Measurements from ENCODE around the gene COX7A2L. TPM values are rescaled to one million over a fixed set of nuclear protein-coding genes. Genes with fewer than 3 reads are reported as not detected.

COX7A2L gene
- total and polyA plus RNA-seq, 2 of the 8 experiments (the other 6 are each of a cell fraction or from before 2014, with no cell fraction given) = 85.6 to 114 TPM

DNA sequence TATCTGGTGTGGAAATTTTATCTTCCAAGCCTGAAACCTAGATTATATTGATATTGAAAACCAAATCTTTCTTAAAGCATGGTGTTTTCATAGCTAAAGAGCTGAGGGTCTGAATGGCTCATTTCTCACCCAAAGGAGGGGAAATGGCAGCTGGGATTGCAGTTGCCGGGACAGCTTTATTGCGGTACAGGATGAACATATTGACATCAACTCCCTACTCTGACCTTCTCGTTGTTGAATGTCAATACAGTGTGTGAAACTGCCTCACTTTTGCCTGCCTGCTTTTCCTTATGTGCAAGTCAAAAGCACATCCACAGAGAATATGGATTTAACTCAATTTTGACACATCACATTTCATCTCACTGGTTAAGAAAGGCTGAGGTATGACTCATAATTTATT, 3.6 kb upstream of the COX7A2L start:
- ChIA-PET CTCF (ENCODE audit: partially characterized antibody) (interaction anchor here (1.7 kb wide), 1 partner anchor 8 kb away, joined by 7 read pairs; no protein-coding TSS in a partner anchor), POLR2A (ENCODE audit: partially characterized antibody) (no interaction called here)
- H2BK5ac ChIP-seq (ENCODE audit: low read depth, low read length) = no peak overlapping the region
- H3K27ac ChIP-seq (ENCODE audit: low read depth, low read length) = no peak overlapping the region
- H4K91ac ChIP-seq (replicated peaks; ENCODE audit: insufficient read length, low read length) = no peak overlapping the region
- peaks cover 0 to 5% of the 10 kb centered on the region in 2 experiments for H4K20me1 ChIP-seq (replicated peaks in 1 of 2; ENCODE audit: control insufficient read depth in 1 of 2, insufficient read depth in 2 of 2, low read length in 2 of 2)
- H2BK20ac ChIP-seq (ENCODE audit: low read length) = no peak overlapping the region
- no peak overlapping the region for H2BK120ac ChIP-seq (replicated peaks; ENCODE audit: low read depth, low read length)
- H3K4me3 ChIP-seq (ENCODE audit: extremely low read depth in 1 of 4, insufficient read depth in 2 of 4, low read depth in 3 of 4, low read length in 4 of 4) = no peak overlapping the region
- WGBS, 2 experiments (ENCODE audit: extremely low coverage in 1 of 2, insufficient coverage in 1 of 2, insufficient read length in 1 of 2, insufficient replicate concordance in 2 of 2, low coverage in 1 of 2, low lambda C conversion rate in 2 of 2, missing lambda C conversion rate in 1 of 2) = 91% methylated on average over 3 of the region's 3 CpGs; no CpG with 5 or more reads in 1 of the 2 experiments
- no peaks in the 10 kb centered on the region for H3K79me1 ChIP-seq (ENCODE audit: low read depth, low read length)
- H3K4me1 ChIP-seq (replicated peaks in 1 of 4; ENCODE audit: control insufficient read depth in 3 of 4, insufficient read depth in 4 of 4, low read length in 3 of 4) = peaks cover 0 to 6% (median 2%) of the 10 kb centered on the region in 4 experiments; a peak in 3 of 7 replicates
- H4K8ac ChIP-seq (ENCODE audit: extremely low read depth, insufficient read depth, low read length) = no peak overlapping the region
- no peak overlapping the region for H2AK5ac ChIP-seq (ENCODE audit: low read depth, low read length)
- H3K9me3 ChIP-seq (ENCODE audit: insufficient read depth in 2 of 2, low read depth in 1 of 2, low read length in 1 of 2) = no peaks in the 10 kb centered on the region
- no peak overlapping the region for H3K18ac ChIP-seq (ENCODE audit: extremely low read depth, low read length)
- H3K14ac ChIP-seq (ENCODE audit: insufficient read length) = no peak overlapping the region
- H3K9ac ChIP-seq (replicated peaks in 1 of 4; ENCODE audit: extremely low read depth in 1 of 4, low read depth in 3 of 4, low read length in 3 of 4) = no peak overlapping the region
- no peak overlapping the region for H4K5ac ChIP-seq (ENCODE audit: insufficient read length, low read depth, low read length)
- no peaks in the 10 kb centered on the region for H3K27me3 ChIP-seq (replicated peaks in 1 of 4; ENCODE audit: control insufficient read depth in 3 of 4, extremely low read depth in 1 of 4, insufficient read depth in 3 of 4, low read length in 3 of 4)
- H3K36me3 ChIP-seq (ENCODE audit: control insufficient read depth in 2 of 4, insufficient read depth in 4 of 4, low read length in 3 of 4) = no peaks in the 10 kb centered on the region
- H2BK12ac ChIP-seq (ENCODE audit: low read depth, low read length) = no peak overlapping the region
- no peak overlapping the region for H3K4me2 ChIP-seq (ENCODE audit: insufficient read depth in 1 of 2, low read depth in 2 of 2, low read length in 2 of 2)
- H3K23ac ChIP-seq (ENCODE audit: insufficient read length) = no peak overlapping the region
- FAIRE-seq (no peak), DNase-seq (ENCODE audit: low read depth in 1 of 2, low spot score in 2 of 2) (no peak)
- H3K4ac ChIP-seq (replicated peaks; ENCODE audit: insufficient read length, low read depth, low read length) = no peak overlapping the region
- no peak overlapping the region for H2AFZ ChIP-seq (ENCODE audit: low read length)
- H3K79me2 ChIP-seq (ENCODE audit: control insufficient read depth in 1 of 2, insufficient read depth in 2 of 2, low read length in 2 of 2) = peaks cover 10 to 13% of the 10 kb centered on the region in 2 experiments; a peak in 3 of 4 replicates
- TF ChIP-seq EP300 (IDR thresholded peaks at IDR 0.05; ENCODE audit: borderline replicate concordance in 1 of 2, low read depth in 2 of 2, low read length in 2 of 2) (no peak), TCF12 (IDR thresholded peaks at IDR 0.05; ENCODE audit: low read depth, low read length) (no peak), YY1 (IDR thresholded peaks at IDR 0.05; ENCODE audit: low read depth, low read length) (no peak), CBX8 (IDR thresholded peaks at IDR 0.05; ENCODE audit: borderline replicate concordance, low read depth, low read length) (no peak), GABPA (IDR thresholded peaks at IDR 0.05; ENCODE audit: borderline replicate concordance, insufficient read depth, low read length) (no peak)
- H2BK15ac ChIP-seq (ENCODE audit: low read length) = no peak overlapping the region
- H3K23me2 ChIP-seq (ENCODE audit: low read depth, low read length) = peaks cover 6% of the 10 kb centered on the region; the same call in 1 of the 2 replicates
- no peak overlapping the region for H3K56ac ChIP-seq (replicated peaks; ENCODE audit: insufficient read length, low read depth, low read length)

Data from H1 (cell line).